Daoy (cell line): ENCODE results near the gene AARS2. TPM values are rescaled to one million over a fixed set of nuclear protein-coding genes. Genes with fewer than 3 reads are reported as not detected.

Source experiments
- DNase-seq: peaks from one replicate; pipeline ENCODE4 v3.0.0-alpha.2; 2015; ENCODE audit warnings: low read depth
- total RNA-seq: library from RNA; depleted of rRNA; stranded (reverse); fragments of >200 nt; shearing (Covaris generic); gene quantifications from 2 replicates; pipeline ENCODE4 v1.2.3, GENCODE V29; 2014

The AARS2 gene
- total RNA-seq, 1 experiment from 2014 or later = 38.2 TPM

GRCh38 chr6:44301106-44301505 lies 12.0 kb downstream of the AARS2 start:
- no peak for DNase-seq

DNA sequence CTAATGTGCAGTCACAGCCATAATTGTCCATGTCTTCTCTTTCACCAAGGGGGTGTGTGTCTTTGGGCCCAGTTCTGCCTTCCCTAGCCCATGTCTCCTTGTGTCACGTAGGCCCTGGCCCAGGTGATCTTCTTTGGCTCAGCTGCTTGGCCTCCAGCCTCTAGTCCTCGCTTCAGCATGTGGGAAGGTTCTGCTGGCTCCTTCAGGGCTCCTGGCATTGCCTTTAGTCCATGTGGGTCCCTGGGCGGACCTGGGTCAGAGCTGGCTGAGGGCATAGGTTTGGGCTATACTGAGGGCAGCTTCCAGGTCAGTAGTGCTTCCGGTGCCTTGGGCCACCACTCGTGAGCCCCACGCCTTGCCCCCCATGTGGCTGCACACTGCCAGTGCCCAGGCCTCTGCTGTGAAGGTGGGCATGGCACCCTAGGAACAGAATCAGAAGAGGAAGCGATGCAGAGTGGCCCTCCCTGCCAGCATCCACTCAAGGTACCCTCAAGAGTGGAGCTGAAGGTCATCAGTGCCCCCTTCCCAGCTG lies 12.8 kb downstream of the AARS2 start:
- no peak for DNase-seq

DNA sequence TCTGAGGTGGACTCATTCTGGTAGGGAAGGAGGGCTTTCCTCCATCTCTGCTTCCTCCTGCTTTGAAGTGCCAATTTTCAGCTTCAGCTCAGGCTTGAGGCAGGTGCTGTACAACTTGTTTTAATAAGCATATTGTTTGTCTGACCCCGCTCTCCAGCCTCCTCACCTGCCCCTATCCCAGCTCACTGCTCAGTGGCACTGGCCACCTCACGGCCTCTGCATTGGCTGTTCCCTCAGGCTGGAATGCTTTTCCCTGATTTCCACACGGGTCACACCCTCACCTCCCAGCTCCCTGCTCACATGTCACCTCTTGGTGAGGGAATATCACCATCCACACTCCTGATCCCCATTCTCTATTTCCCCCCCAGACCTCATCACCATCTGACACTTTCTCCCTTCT lies 14.3 kb downstream of the AARS2 start:
- no peak for DNase-seq

- DNase-seq = no peak
Observed at GRCh38 chr6:44298055-44298803, 14.9 kb downstream of the AARS2 start.

GRCh38 chr6:44297063-44298038 lies 15.8 kb downstream of the AARS2 start:
- DNase-seq = peak; percentile 61

DNA sequence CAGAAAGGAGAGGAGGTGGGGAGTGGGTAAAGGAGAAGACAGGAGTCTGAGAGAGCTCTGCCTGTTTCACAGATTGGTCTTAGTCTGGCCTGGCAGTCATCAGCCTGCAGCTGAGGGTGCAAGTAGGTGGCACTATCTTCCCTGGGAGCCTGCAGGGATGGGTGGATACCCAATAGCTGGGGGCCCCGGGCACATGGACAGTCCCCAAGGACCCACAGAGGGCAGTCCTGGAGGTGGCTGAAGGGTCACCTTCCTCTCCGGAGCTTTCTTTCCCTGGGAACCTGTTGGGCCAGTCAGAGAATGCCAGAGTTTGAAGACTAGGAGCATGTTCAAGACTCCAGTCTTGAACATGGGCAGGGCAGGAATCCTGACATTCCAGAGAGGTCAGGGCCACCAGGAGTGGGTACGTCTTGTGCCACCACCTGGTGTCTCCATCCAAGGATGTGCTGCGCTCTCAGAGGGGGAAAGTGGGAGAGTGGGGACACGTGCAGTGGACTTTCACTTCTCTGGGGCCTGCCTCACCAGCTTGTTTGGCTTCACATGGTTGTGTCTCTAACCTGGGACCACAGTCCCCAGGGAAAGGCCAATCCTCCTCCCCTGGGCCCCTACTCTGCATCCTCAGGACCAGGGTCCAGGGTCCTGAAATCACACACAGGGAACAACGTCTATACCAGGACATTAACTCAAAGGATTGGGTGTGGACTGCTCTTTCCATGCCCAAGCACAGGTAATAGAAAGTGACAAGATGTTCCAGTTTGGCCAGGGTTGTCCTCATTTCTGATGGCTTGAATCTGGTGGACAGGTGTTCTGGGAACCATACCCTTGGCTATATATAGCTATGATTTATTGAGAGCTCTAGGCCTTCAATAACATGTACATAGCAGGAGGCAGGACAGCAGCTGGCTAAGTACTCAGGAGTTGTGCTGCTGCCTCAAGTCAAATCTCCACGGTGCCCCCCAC lies 18.0 kb downstream of the AARS2 start:
- DNase-seq = no peak

DNA sequence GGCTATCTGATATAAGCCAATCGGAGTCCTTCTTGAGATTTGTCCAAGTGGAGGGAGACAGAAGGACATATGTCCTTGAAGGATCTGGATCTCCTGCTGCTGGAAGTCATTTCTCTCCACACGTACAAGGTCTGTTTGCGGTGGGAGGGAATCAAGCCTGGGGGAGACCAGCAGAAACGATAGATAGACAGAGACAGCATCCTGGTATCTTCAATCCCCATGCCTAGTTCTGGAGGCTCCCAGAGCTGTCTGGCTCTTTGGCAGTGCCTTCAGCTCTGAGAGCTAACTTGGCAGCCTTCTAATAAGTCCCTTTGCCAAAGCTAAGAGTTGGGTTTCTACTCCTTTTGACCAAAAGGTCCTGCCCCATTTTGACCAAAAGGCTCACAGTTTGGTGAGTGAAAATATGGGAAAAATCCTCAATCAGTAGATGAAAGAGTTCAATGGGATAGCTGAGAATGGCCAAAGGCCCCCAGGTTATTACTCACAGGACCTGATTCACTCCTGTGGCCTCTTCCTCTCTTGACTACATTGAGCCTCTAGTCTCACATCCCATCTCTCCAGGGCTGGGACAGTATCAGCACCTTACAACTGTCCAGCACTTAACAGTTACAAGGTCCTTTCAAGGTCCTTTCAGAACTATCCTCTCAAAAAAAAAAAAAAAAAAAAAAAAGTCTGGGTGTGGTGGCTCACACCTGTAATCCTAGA lies 20.3 kb downstream of the AARS2 start:
- no peak for DNase-seq

DNA sequence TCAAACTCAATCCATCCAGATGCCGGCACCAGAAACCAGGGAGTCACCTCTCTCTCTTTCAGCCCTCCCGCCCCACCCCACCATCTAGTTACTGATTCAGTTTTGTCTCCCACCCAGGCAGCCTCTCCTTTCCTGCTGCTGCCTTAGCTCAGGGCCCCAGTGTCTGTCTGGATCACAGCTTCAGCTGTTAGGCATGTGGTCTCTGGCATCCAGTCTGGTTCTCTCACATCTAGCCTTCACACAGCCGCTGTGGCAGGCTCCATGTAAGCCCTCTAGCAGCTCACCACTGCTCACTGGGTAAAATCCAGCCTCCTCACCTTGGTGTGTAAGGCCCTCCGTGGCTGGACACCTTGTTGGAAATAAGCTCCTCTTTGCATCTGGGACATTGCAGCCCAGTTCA lies 21.3 kb downstream of the AARS2 start:
- DNase-seq = no peak

GRCh38 chr6:44289726-44290260 lies 23.4 kb downstream of the AARS2 start:
- no peak for DNase-seq

DNA sequence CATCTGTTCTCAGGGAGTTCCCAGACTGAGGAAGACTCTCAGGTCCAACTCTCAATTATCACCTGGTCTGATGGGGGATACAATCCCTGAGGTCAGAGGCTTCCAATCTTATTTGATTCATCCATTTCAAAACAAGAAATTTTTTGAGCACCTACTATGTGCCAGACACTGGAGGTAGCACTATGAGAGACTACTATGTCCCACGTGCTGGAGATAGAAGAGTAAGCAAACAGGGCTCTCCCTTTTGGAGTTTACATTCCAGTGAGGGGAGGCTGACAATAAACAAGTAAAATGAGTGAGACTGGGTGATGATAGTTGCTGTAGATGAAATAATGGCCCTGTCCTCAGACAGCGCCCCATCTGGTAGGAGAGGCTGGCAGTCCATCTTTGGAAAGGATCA lies 26.4 kb downstream of the AARS2 start:
- no peak for DNase-seq

GRCh38 chr6:44286285-44286565 lies 26.9 kb downstream of the AARS2 start:
- no peak for DNase-seq

GRCh38 chr6:44285552-44286284 lies 27.4 kb downstream of the AARS2 start:
- DNase-seq = no peak

DNA sequence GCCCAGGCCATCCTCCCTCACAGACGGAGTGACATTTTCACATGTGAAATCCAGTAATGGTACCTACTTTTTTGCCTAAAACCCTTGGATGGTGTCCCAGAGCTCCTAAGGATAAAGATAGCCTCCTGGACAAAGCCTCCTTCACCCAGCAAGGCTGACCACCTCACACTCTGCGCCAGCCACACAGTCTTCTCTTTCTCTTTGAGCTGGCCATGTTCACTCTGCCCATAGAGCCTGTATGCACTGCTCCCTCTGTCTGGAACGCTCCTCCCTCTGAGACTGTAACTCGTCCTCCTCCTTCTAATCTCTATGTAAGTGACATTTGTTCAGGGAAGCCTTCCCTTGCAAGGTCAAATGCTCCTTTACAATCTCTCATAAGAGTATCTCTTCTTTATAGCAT lies 28.3 kb downstream of the AARS2 start:
- DNase-seq = no peak

- no peak for DNase-seq
Observed at GRCh38 chr6:44284121-44284520, 29.0 kb downstream of the AARS2 start.

- DNase-seq = peak; percentile 62
Observed at GRCh38 chr6:44278774-44279697, 34.1 kb downstream of the AARS2 start.

GRCh38 chr6:44278315-44278714 lies 34.8 kb downstream of the AARS2 start:
- no peak for DNase-seq

- no peak for DNase-seq
Observed at GRCh38 chr6:44277763-44278162, 35.4 kb downstream of the AARS2 start.

DNA sequence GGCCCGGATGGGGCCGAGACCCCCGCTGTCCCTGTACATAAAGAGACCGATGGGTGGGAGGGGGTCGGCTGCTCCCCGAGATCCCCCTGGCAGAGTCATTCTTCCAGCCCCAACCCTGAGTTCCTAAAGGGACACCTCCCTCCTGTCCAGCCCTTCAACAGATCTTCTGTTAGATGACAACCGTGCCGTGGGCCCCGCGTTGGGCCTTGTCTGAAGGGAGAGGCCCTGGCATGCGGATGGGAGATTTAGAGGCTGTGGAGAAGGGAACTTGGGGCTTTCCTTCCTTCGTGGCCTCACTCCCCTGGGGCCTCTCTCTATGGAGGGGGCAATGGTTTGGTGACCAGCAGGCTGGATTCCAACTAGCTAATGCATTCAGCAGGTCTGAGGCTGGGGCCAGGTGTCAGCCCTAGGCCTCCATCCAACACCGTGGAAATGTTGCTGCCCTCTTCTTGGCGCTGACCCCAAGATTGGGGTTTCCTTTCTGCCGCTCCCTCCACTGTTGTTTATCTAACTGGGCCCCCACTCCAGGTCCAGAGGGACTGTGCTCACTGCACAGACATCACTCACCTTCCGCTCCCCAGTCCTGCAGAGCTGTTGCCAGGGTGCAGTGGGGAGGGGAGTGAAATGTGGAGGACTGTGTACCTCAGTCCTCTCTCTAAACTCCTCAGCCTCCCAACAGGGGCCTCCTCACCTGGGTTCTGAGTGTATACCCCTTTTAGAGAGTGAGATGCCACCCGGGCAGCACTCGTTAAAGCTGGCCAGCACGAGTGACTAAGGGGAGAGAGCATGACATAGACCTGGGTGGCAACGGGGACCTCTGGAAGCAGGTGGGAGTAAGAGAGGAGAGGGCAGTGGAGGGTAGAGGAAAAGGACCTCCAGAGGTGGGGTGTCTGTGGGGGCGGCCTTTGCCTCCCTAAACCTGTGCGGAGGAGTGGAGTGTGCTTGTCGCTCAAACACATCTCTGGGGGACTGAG lies 36.2 kb downstream of the AARS2 start:
- DNase-seq = no peak
